Right lobe of liver (tissue), 6 donors: ENCODE results near the gene GGTLC3. TPM values are rescaled to one million over a fixed set of nuclear protein-coding genes. Genes with fewer than 3 reads are reported as not detected.
A peak's percentile ranks its signal among the peaks of the same experiment; 100 is the strongest.
"Not testable (repeated sequence)": the region's sequence is repeated elsewhere in the genome, so short reads cannot be mapped to it uniquely, and the experiment has no call there.

Experiments used
- ATAC-seq, 4 donors: fragments of 200-7000 bp; cut with Tn5 transposase; one replicate each; pipeline ENCODE4 v1.9.1; 2020; ENCODE audit warnings: mild to moderate bottlenecking in 4 of 4, moderate library complexity in 4 of 4
- DNase-seq, 3 donors: peaks; one replicate each; pipeline ENCODE4 v3.0.0-alpha.2; 2020
- H3K27ac ChIP-seq, 3 donors: fragments of 200-600 bp; one replicate each; pipeline ENCODE4 v1.8.0; 2022
- H3K27me3 ChIP-seq, 2 donors: fragments of 200-600 bp; one replicate each; pipeline ENCODE4 v1.8.0; 2022
- H3K36me3 ChIP-seq, 4 donors: fragments of 200-600 bp; sonication (generic) in 1 of 4; one replicate each; pipeline versions ENCODE4 v1.5.1 to v1.8.0; 2017 to 2022; ENCODE audit warnings: control low read depth in 1 of 4
- H3K4me1 ChIP-seq, 4 donors: fragments of 200-600 bp; sonication (generic) in 1 of 4; one replicate each; pipeline versions ENCODE4 v1.5.1 to v1.8.0; 2017 to 2022; ENCODE audit warnings: control low read depth in 1 of 4
- H3K4me3 ChIP-seq, 3 donors: fragments of 200-600 bp; one replicate each; pipeline ENCODE4 v1.8.0; 2022
- H3K9me3 ChIP-seq, 4 donors: fragments of 200-600 bp; sonication (generic) in 1 of 4; one replicate each; pipeline versions ENCODE4 v1.5.1 to v1.8.0; 2017 to 2022; ENCODE audit warnings: control low read depth in 1 of 4
- WGBS: methylation state at CpG from one replicate; pipeline ENCODE4 v1.1.6; 2018; ENCODE audit warnings: low coverage, low lambda C conversion rate; ENCODE audit not compliant: insufficient coverage; ENCODE audit errors: missing lambda C conversion rate; 5-methylcytosine and 5-hydroxymethylcytosine counted together
- intact Hi-C, 2 donors: fragments of 100-400 bp; cut with DNase I; formaldehyde crosslinking; loops; one replicate each; pipeline versions ENCODE4 v1.11.2 to v1.14.1; 2022
- long read RNA-seq: library from polyadenylated mRNA; unstranded; transcript quantifications from one replicate; pipeline ENCODE4 v2.0.0, GENCODE V29; 2019
- total RNA-seq, 6 experiments: library from RNA; depleted of rRNA in 2 of 6; stranded (reverse); fragments of >200 nt in 2 of 6; fragmentation: NEBNext Ultra II Directional in 3 of 6; extraction: Animal tissue kit (Norgen Biotek cat#: 25700) in 3 of 6; gene quantifications; one replicate each; pipeline versions ENCODE4 v1.1.0 to v1.2.4, GENCODE V29; 2016 to 2023
- donor health status: DM: no; HTN: yes; CAD: no.
- donor health status: DM: no; HTN: no; CAD: no.
- donor health status: DM: no; HTN: no; CAD: no.
- donor health status: DM: no; HTN: yes; CAD: no.
- donor health status: DM: no; HTN: yes; CAD: no.

GGTLC3 gene
- total RNA-seq, result not detected
- long read RNA-seq, result 0 reads

DNA sequence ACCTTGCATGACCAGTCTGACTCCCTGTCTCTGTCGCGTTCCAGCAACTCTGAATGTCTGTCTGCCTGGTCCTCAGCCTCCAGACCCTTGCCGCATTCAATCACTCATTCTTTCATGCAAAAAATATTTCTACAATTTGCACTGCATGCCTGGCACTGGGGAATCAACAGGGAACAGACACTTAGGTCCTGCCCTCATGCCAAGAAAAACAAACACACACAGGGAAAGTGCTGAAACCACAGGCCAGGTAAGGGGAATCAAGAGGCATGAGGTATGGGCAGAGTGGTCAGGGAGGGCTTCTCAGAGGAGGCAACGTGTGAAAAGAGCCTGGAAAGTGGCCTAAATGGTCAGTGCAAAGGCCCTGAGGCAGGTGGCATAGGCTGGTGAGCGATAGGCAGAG lies at the start of gene GGTLC3:
Gene GGTLC3, minus strand, starts transcription at position 101 of the 400 bp plus-strand sequence. CDS start 264 bp downstream, outside the sequence.
- DNase-seq, result not testable (repeated sequence)

GRCh38 chr22:18560099-18560974 lies 42.4 kb upstream of the GGTLC3 start:
- ATAC-seq, H3K9me3 ChIP-seq, H3K27me3 ChIP-seq, H3K4me3 ChIP-seq, H3K36me3 ChIP-seq, intact Hi-C loops, H3K4me1 ChIP-seq, H3K27ac ChIP-seq, DNase-seq: not testable (repeated sequence)
- WGBS, result no CpG with 5 or more reads among the region's 16 CpGs

More for the DNA sequence above, at the start of gene GGTLC3:
- H3K27me3 ChIP-seq, H3K4me1 ChIP-seq, H3K36me3 ChIP-seq, H3K4me3 ChIP-seq, intact Hi-C loops, ATAC-seq, H3K9me3 ChIP-seq, H3K27ac ChIP-seq: not testable (repeated sequence)
- no CpG with 5 or more reads among the region's 5 CpGs for WGBS

GRCh38 chr22:18558939-18559338 lies 41.0 kb upstream of the GGTLC3 start:
- H3K27ac ChIP-seq, H3K36me3 ChIP-seq, H3K4me3 ChIP-seq, intact Hi-C loops, DNase-seq, ATAC-seq, H3K27me3 ChIP-seq, H3K4me1 ChIP-seq, H3K9me3 ChIP-seq: not testable (repeated sequence)
- WGBS, result no CpG with 5 or more reads among the region's 6 CpGs

GRCh38 chr22:18558516-18558915 lies 40.6 kb upstream of the GGTLC3 start:
- H3K36me3 ChIP-seq, H3K27ac ChIP-seq, H3K27me3 ChIP-seq, H3K4me3 ChIP-seq, H3K4me1 ChIP-seq, intact Hi-C loops, H3K9me3 ChIP-seq, DNase-seq: not testable (repeated sequence)
- WGBS, result no CpG with 5 or more reads among the region's 4 CpGs
- ATAC-seq, result peak; percentile 86 to 90 (median 89)

DNA sequence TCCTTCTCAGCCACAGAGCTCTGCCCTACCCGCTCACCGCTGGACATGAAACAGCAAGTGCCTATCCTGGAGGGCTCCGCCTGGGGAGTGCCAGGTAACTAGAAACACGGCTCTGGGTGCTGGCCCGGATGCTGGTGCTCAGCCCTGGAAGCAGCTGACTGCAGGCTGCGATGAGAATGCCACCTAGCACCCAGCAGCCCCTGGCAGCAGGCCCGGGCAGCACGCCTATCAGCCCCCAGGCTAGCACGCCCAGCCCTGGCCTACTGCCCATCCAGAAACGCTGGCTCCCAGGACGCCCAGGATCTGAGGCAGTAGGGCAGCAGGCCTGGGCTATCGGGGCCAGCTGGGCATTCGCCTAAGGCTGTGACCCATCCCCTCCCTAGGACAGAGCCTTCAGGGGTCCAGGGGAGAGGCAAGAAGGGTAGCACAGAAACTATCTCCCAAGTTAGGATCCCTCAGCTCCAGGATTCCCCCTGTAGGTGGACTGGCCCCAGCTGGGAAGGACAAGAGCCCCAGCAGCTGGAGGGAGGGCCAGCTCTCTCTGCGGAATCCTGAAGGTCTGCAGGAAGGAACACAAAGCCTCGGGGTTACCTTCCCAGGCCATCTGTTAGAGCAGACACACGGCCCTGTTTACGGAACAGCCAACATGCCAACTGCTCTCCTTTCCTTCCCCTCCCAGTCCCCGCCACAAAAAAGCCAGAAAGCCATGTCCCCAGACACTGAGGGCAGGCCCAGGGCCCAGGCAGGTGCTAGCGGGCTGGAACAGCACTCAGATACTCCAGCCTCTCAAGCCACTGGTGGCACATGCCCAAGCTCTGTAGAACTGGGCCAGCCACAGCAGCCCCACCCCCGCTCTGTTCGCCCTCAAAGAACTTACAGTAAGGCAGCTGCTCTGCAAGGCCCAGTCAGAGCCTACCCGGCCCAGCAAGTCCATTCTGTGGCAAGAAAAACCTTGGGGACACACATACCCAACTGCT lies 36.6 kb upstream of the GGTLC3 start:
- H3K4me3 ChIP-seq, H3K36me3 ChIP-seq, H3K27ac ChIP-seq, H3K4me1 ChIP-seq, intact Hi-C loops, H3K27me3 ChIP-seq, H3K9me3 ChIP-seq: not testable (repeated sequence)
- DNase-seq (peak in 1 of 3 donors; percentile 74), ATAC-seq (peak; percentile 53 to 65 (median 60))
- no CpG with 5 or more reads among the region's 22 CpGs for WGBS

DNA sequence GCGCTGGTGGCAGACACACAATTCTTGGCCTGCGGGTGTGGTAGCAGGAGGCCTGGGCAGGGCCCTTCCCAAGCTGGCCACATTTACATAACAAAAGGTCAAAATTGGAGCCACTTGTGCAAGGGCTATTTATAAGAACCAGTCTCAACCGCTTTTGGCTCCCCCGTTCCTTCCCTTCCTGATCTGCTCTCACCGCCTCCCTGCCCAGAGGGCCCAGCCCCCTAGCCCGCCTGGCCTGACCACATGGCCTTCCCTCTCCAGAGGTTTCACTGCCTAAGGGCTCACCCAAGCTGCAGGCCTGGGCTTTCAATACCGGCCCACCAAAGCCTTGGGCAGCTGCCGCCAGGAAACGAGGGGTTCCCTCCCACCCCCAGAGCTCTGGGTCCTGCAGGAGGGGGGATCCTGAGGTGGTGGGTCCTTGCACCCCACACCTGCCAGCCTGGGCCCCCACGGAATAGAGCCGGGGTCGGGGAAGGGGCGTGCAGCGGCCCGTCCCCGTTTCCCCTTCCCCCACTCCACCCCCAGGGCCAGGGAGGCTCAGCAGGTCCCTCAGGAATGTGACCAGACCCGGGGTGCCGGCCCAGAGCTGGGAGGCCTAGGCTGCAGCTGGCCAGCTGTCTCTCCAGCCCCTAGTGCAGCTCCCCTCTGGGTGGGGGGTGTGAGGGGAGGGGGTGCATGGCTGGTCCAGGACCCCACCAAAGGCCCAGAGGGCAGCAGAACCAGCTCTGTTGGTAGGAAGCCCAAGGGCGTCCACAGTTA lies 35.1 kb upstream of the GGTLC3 start:
- DNase-seq, result not testable (repeated sequence)

GRCh38 chr22:18551046-18551445 lies 33.1 kb upstream of the GGTLC3 start:
- H3K27me3 ChIP-seq, H3K27ac ChIP-seq, DNase-seq, H3K4me1 ChIP-seq, ATAC-seq, H3K4me3 ChIP-seq, H3K36me3 ChIP-seq, intact Hi-C loops, H3K9me3 ChIP-seq: not testable (repeated sequence)
- no CpG with 5 or more reads among the region's 7 CpGs for WGBS

More for the DNA sequence above, 35.1 kb upstream of the GGTLC3 start:
- H3K9me3 ChIP-seq, H3K4me1 ChIP-seq, H3K27me3 ChIP-seq, H3K36me3 ChIP-seq, H3K27ac ChIP-seq, H3K4me3 ChIP-seq, intact Hi-C loops, ATAC-seq: not testable (repeated sequence)
- no CpG with 5 or more reads among the region's 19 CpGs for WGBS

GRCh38 chr22:18549458-18550179 lies 31.7 kb upstream of the GGTLC3 start:
- ATAC-seq (peak; percentile 79 to 87 (median 85)), DNase-seq (peak in 2 of 3 donors; percentile 46 to 51)
- H3K9me3 ChIP-seq, H3K36me3 ChIP-seq, H3K4me3 ChIP-seq, intact Hi-C loops, H3K4me1 ChIP-seq, H3K27me3 ChIP-seq, H3K27ac ChIP-seq: not testable (repeated sequence)
- WGBS, result no CpG with 5 or more reads among the region's 13 CpGs

- intact Hi-C loops, H3K27me3 ChIP-seq: not testable (repeated sequence)
- WGBS, result no CpG with 5 or more reads among the region's 13 CpGs
Observed at GRCh38 chr22:18544615-18545014, 26.7 kb upstream of the GGTLC3 start.

DNA sequence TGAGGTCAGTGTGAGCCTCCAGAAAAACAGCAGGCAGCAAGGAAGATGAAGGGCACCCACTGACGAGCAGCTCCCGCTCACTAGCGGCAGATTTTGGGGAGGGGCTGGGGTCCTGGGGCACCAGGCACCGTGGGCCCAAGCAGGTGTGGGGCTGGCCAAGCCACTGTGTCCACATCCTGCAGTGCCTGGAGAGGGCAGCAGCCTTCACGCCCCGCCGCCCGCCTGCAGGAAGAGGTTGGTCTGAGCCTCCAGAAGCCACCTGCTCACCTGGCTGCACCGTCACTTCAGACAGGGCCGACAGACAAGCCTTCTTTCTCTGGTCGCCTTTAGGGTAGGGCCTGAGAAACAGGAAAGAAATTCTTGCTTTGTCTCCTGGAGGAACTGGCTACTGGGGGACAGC lies 25.4 kb upstream of the GGTLC3 start:
- DNase-seq, intact Hi-C loops, H3K27ac ChIP-seq, H3K4me1 ChIP-seq, H3K36me3 ChIP-seq, H3K4me3 ChIP-seq, H3K9me3 ChIP-seq, ATAC-seq, H3K27me3 ChIP-seq: not testable (repeated sequence)
- no CpG with 5 or more reads among the region's 11 CpGs for WGBS

More at GRCh38 chr22:18544615-18545014, 26.7 kb upstream of the GGTLC3 start:
- not testable (repeated sequence) for H3K27ac ChIP-seq, H3K4me3 ChIP-seq, DNase-seq, H3K4me1 ChIP-seq, H3K36me3 ChIP-seq, ATAC-seq, H3K9me3 ChIP-seq
